HG02610 (cell line): ENCODE results near the gene GMDS.

Source experiments
- ATAC-seq: cut with Tn5 transposase; IDR thresholded peaks from one replicate; pipeline ENCODE4 v1.9.1; 2021; ENCODE audit warnings: mild to moderate bottlenecking, moderate library complexity; ENCODE audit not compliant: unreplicated experiment

GMDS gene

DNA sequence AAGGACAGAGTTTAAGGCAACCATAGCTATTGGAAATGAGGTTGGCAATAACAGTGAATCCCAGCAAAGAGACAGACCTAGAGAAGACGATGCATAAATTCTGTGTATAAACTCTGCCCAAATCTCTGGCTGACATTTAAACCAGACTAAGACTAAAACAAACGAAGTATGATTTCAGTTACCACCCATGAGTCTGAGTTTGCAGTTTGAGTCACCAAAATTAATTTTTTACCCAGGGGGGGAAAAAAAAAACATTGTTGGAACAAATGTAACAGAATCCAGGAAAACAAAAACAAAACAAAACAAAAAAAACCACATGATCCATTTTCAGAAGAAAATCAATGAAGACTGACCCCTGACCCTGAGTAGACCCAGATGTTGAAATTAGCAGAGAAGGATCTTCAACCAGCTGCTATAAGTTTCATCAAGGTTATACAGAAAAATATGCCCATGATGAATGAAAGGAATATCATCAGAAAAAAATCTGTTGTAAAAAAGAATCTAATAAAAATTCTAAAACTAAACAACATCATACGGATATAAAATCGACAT, 190.8 kb downstream of the GMDS start:
- no peak for ATAC-seq

DNA sequence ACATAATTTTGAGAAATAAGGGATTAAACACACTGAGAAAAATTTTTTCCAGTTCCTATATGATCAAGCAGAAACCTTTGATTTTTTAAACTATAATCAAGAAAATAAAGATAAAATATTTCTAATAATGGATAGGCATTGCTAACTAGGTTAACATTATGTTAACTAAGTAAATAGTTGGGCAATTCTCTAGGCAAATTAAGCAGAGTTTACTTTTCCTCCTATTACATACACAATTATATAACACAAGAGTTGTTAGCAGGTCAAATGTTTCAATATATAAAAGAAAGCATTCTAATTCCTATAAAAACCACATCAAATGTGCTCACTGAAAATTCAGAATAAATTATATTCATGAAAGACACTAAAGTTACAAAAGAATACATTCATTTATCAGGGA, 191.7 kb downstream of the GMDS start:
- ATAC-seq, result no peak

DNA sequence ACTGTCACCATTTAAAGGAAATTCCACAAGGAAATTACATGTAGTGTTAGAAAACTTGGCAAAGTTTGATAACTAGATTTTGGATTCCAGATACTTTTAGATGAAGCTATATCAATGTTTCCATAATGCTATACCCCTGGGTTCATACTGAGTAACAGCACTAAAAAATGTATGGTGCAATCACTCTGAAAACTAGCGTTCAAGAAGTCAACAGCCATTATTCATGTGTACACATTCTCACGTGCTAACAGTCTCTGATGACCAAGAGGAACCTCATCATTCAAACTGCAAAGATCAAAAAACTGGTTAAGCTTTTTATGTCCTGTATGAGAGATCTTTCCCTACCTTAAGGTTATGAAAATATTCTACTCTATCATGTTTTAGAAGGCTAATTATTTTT, 197.6 kb downstream of the GMDS start:
- no peak for ATAC-seq

DNA sequence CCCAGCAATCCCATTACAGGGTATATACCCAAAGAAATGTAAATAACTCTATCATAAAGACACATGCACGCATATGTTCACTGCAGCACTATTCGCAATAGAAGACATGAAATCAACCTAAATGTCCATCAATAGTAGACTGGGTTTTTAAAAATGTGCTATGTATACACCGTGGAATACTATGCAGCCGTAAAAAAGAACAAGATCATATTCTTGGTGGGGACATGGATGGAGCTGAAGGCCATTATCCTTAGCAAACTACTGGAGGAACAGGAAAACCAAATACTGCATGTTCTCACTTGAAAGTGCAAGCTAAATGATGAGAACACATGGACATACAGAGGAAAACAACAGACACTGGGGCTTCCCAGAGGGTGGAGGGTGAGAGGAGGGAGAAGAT, 201.2 kb downstream of the GMDS start:
- no peak for ATAC-seq

DNA sequence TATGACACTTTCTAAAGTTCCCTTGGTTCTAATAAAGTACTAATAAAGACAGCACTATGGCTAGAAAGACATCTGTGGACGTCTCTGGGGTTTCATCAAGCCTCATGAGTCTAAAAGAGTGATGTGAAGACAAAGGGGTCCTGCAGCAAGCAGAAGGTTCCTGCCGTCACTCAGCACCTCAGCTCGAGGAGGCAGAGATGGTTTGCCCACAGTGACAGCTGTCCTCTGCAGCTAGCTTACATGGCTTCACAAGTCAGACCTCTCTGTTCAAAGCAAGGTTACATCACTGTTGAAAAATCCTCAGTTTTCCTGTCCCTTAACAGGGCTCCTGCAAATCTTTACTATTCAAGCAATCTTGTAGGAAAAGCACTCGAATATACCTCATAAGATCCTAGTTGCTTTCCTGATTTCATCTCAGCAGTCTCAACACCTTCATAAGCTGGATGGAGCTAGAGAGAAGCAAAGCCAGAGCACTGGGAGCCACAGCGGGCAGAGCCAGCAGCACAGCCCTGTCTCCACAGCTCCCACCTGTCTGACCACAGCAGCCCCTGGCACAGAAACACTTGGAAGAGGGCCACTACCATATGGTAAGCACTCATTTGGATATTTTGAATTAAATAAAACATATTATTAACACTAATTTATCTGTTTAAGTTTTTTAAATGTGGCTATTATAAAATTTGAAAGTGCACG, 202.3 kb downstream of the GMDS start:
- no peak for ATAC-seq

DNA sequence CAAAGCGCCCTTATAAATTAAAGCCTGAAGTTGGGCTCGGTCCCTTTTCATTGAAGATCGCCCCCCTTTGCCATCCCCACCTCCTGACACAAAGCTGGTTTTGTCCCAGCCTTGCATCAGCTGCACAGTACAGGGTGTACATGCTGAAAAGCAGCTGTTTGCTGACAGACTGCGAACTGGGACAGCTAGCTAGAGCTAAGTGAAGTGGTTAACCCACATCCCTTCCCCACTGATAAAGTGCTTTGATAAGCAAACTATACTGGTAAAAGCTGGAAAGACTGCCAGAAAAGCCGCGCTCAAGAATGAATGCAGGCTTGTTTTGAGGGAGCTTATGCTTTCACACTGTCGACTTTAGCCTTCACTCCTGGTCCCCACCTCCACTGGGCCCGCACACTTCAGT, 207.3 kb downstream of the GMDS start:
- ATAC-seq, result no peak

DNA sequence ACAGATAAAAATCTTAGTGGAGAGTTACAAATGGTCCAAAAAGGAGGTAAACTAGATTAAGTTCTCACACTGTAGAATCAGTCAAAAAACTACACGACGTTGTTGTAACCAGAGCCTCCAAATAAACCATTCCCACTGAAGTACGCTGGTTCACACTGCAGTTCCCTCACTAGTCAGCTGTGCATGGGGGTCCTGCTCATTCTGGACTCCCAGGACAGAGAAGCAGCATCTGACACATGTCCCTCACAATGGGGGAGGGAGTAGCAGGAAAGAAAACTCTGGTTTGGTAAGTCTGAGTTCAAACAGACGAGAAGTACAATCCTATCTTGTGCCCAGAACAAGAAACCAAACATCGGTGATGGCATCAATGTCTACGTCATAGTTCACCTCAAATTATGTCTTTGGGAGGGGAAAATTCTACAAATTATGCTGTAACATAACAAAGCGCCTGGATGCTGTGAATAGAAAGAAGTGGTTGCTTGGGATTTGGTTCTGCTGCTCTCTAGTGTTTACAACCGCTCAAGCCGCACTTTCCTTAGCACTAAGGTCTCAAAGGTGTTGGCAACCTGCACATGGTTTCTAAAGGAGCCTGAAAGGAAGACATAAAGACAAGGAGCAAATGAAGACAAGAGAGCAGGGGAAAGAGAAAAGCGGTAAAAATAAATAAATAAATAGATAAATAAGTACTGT, 208.0 kb downstream of the GMDS start:
- ATAC-seq, result no peak

DNA sequence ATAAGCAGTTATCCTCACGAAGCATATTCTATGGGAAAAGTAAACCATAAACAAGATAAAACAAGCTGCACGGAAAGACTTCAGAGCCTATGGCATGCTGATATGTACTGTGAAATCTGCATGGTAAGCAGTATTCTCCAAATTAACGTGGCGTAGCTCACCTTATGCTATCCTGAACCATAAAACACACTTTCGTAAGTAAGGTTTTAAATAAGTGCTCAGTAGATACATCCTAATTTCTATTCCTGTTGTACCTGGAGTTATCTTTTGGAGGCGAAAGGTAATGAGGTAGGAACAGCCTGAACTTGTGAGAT, 208.7 kb downstream of the GMDS start:
- no peak for ATAC-seq

DNA sequence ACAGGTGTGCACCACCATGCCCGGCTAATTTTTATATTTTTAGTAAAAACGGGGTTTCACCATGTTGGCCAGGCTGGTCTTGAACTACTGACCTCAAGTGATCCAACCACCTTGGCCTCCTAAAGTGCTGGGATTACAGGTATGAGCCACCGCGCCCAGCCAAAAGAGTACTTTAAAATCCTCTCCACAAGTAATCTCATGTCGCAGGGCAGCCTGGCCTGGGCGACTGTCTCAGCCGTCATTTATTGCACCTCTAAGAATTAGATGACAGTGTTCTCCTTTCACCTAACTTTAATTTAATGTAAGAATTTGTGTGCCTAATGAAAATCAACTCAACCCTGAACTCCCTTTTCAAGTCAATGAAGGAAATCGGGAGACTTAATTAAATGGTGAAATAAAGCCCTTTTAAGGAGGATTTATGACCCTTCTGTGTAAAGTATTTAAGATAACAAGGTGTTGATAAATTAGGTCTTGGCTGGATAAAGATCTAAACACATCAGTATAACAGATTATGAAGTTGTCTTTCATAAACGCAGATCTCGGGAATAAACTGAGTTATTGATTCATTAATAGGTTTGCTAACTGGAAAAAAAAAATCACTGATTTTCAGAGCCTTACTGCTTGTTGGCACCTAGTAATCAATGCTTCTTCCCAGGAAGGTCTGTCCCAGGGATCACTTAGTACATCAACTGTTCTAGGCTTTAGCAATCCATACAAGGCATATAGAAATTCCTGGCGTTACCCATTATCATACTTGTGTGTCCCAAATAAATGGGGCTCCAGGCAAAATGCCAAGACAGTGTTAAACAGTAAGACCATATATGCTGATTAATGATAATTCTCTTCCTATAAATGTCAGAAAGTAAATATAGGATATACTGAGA, 209.3 kb downstream of the GMDS start:
- ATAC-seq, result no peak

DNA sequence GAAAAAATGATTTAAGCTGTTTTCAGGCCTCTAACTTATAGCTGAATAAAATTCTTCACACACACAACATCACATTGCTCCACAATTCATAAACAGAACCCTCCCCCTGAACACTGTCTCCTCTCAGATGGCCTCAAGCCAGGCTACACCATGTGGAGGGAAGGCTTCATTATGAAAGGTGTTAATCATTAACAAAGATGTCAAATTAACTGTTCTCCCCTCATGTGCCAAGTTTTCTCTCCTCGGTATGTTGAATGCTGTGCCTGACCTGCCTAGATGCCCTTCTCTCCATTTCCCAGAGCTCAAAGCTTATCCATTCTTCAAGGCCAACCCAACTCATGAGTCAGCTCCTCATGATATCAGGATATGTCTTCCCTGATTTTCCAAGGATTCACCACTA, 210.4 kb downstream of the GMDS start:
- no peak for ATAC-seq

DNA sequence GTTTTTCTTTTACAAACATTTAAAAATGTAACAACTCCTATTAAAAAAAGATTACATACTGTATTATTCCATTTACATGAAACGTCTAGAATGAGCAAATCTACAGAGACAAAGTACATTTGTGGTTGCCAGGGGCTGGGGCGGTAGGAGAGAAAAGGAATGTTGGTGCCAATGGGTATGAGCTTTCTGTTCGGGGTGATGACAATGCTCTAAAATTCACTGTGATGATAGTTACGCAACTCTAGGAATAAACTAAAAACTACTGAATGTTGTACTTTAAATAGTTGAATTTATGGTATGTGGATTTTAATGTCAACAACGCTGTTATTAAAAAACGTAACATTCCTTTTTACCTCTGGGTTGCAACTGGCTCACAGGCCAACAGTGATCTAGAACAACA, 211.1 kb downstream of the GMDS start:
- no peak for ATAC-seq

DNA sequence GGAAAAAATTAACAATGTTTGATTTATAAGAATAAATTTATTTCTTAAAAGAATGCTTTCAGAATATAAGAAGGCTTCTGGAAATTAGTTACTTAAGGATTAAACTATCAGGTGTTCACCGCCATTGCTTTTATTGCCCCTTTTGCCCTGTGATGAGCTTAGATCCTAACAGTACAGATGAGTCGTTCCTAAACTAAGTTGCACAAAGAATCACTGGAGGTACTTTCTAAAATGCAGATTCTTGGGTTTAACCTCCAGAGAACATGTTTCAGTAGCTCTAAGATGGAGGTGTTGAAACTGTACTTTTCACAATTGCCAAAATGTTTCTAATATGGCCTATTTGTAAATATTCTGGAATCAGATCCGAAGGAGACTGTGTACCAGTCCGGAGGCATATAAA, 211.9 kb downstream of the GMDS start:
- ATAC-seq, result peak; percentile 49

DNA sequence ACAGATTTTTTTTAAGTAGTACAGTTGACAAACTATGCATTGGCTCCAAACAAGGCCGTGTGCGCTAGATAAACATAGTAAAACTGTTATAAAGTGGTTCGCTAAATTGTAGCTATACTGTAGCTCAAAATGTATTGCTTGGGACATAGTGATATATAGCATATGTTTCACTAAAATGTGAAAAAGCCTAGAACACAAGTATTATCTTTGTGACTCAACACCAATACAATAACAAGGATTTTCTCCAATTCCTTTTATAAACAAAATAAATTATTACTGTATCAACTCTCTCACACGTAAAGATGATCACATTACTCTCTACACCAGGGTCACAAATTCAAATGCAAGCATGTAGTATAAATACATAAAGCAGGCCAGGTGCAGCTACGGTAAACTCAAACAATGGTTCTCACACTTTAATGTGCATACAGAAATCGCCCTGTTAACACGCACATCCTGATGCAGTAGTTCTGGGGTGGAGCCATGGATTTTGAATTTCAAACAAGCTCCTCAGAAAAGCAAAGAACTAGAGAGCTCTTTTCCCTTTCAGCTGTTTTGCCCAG, 214.6 kb downstream of the GMDS start:
- no peak for ATAC-seq

DNA sequence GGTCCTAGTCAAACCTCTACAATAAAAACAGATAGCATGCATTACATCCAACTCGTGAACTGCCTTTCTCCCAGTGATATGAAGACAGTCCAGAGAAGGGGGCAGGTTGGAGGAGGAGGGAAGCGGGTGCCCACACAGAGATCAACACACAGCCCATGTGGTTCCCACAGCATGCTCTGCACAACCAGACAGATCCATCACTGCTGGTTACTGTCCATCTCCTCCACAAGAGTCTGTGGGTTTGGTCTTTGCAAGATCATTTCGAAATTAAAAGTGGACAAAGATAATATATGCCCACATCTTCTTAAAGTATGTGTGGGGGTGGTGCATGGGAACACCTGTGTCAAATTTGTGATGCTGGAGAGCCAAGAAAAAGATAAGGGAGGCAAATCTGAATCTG, 215.5 kb downstream of the GMDS start:
- ATAC-seq, result no peak

DNA sequence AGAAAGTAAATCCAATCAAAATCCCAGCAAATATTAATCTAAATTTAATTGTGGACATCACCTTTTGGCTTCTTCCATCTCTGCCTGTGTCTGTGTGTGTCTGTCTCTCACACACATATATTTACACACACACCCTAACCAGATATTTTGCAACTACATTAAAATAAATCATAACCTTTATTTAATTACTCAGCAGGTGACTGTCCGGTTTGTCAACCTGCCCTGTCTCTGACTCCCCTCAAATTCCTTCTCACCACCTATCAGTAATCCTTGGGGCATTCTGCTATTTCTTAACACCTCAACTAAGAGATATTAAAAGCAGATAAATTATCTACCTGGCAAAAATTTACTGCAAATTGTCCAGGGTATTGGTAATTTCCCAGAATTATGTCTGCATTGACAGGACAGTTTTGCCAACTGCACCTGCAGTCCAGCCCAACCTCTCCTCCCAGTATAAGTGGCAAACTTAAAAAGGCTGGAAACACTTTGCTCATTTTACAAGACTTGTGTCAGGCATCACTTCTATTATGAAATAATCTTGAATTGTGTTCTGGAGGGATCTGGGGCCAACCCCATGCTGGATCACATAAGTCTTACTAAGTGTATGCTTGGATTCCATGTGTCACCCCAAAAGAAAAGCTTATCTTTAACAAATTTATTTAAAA, 216.1 kb downstream of the GMDS start:
- ATAC-seq, result no peak

DNA sequence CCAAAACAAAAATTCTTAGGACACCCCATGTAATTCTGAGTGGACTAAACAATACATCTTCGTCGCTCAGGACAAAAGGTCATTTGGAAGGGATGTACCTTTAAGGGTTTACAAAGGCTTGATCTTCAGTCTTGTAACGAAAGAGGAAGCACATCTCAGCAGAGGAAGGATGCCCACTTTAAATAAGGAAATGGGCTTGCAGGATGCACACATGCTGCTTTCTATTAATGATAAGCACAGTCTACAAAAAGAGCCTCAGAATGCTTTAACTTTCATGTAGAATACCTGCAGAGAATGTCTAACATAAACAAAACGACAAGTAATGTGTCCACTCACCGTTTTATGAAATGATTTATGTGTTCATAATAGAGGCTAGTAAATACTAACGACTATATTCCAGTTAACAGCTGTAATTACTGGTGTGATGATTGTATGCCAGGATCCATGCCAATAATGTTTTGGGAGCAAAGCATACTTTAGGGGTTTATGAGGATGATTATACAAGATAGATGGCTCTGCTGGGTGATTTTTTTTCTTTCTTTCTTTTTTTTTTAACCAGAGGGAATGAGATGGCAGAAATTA, 216.9 kb downstream of the GMDS start:
- no peak for ATAC-seq

DNA sequence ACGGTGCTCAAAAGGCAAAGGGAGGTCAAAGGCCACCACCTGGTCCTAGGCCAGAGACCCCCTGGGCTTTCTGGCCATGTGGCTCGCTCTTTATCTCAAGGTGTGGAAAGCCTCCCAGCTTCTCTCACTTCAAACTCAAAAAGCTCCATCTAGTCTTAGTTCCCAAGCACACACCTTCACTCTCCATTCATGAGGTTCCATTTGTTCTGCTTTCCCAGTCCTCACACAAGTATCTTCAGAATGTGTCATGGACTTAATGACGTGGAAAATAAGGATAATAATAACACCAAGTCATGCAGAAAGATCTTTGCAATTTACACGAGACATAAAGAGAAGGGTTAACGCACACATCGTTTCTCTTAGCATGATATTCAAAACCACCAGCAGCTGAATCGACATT, 219.3 kb downstream of the GMDS start:
- ATAC-seq, result no peak

DNA sequence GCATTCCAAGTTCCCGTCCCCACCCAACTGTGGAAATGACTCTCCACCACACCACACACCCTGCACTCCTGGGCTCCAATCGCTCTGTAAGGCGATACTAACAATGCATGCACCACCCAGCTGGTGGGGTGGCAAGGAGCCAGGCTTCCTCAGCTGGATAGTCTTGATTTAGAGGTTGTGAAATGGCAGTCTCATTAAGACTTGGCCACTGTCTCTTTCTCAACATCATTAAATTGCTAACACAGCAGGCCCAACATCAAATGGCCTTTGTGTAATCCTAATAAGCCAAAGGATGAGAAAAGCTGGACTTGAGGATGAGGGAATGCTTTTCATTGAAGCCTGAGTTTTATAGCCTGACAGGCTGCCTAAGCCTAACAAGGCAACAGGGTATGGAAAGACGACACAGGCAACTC, 223.7 kb downstream of the GMDS start:
- ATAC-seq, result no peak

DNA sequence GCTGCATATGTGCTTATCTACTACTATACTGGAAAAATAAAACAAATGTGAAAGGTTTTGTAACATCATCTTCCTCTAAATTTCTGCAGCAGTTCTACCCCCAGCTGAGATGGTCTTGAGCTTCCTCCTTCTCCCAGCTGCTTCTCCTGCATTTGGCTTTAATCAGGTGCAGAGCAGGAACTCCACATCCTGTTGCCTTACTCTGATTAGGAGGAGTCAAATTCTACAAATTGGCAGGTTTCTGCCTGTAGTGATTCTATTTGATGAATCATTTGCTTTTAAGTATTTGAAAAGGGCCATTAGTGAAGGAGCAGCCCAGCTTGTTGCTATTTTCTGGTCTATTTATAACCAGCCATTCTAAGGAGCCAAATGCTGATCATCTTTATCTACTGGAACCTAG, 224.5 kb downstream of the GMDS start:
- ATAC-seq, result no peak

DNA sequence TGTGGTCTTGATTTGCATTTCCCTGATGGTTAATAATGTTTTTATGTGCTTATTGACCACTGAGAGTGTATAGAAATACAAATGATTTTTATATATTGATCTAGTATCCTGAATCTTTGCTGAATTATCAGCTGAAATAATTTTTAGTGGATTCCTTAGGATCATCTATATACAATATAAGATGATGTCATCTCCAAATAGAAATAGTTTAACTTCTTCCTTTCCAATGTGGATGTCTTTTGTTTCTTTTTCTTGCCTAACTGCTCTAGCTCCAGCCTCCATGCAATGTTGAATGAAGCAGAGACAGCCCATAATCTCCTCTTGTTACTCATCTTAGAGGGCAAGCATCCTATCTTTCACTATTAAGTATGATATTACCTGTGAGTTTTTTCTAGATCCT, 226.4 kb downstream of the GMDS start:
- no peak for ATAC-seq

DNA sequence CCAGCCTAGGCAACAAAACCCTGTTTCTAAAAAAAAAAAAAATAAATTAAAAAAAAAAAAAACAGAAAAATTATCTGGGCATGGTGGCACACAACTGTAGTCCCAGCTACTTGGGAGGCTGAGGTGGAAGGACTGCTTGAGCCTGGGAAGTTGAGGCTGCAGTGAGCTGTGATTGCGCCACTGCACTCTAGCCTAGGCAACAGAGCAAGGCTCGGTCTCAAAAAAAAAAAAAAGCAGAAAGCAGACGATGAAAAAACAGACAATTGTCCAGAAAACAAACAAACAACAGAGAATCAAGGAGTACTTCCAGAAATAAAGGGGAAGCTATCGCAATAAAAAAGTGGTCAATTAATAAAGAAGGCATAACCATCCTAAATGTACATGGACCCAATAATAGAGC, 229.4 kb downstream of the GMDS start:
- ATAC-seq, result no peak
